Inflammatory macrophage treated with lipopolysaccharide for 4 hours (primary cell): Measurements from ENCODE around the gene SAG.
"Not testable (repeated sequence)": the region's sequence is repeated elsewhere in the genome, so short reads cannot be mapped to it uniquely, and the experiment has no call there.

Source experiments
- DNase-seq: peaks from one replicate; pipeline ENCODE4 v3.0.0-alpha.2; 2020

The SAG gene

DNA sequence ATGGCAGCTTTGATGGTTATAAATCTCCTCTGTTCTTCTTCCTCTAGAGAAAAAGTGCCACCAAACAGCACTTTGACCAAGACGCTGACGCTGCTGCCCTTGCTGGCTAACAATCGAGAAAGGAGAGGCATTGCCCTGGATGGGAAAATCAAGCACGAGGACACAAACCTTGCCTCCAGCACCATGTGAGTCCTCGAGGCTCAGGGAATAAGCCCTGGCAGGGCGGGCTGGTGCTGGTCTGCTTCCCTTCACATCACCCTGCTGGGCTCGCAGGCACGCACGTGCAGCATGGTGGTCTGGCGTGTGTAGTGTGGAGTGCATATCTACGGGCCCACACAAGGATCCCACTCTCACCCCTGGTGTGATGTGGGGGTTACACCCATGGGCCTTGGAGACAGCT lies 27.3 kb downstream of the SAG start:
- no peak for DNase-seq

DNA sequence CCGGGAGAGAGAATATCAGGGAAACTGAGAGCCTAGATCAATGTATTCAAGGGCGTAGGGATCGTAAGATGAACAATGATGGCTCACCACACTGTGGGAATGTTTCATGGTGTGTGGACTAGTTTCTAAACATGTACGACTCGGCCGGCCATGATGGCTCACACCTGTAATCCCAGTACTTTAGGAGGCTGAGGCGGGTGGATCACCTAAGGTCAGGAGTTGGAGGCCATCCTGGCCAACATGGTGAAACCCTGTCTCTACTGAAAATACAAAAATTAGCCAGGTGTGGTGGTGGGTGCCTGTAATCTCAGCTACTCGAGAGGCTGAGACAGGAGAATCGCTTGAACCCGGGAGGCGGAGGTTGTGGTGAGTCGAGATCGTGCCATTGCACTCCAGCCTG lies 28.5 kb downstream of the SAG start:
- DNase-seq, result not testable (repeated sequence)

DNA sequence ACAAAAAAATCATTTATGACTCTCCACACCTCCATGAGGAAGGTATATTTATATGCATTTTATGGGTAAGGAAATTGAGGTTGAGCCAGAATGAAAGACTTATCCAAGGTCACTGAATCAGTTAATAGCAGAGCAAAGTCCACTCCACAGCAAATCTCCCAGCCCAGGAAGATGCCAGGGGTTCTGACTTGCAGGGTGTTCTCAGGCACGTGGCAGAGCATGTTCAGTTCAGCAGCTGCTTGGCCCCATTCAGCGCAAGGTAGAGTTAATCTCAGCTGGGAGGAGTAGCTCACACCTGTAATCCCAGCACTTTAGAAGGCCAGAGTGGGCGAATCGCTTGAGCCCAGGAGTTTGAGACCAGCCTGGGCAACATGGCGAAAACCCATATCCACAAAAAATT lies 28.9 kb downstream of the SAG start:
- no peak for DNase-seq

GRCh38 chr2:233338046-233338445 lies 30.4 kb downstream of the SAG start:
- DNase-seq, result no peak

DNA sequence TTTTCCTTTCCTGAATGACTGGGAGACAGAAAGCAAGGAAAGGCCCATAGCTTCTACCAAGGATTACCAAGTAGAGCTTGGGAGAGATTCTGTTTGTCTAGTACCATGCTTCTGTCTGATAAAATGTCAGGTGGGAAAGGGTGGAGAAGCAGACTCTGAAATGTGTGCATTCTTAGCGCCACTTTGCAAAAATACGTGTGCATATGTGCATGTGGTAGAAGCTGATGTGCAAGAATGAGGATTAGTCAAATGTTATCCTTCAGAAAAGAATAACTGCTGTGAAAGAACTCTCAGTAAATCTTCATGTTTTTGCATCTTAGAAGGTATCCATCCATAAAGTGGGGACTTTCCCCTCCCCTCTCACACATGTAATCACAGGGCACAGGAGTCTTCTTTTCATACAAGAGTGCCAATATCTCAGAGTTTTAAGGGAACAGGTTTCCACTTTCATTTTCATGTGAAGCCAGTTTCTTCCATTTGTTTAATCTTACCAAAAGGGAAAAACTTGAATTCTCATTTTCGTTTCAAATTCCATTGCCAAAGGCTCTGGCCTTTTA lies 31.3 kb downstream of the SAG start:
- peak; percentile 39 for DNase-seq

DNA sequence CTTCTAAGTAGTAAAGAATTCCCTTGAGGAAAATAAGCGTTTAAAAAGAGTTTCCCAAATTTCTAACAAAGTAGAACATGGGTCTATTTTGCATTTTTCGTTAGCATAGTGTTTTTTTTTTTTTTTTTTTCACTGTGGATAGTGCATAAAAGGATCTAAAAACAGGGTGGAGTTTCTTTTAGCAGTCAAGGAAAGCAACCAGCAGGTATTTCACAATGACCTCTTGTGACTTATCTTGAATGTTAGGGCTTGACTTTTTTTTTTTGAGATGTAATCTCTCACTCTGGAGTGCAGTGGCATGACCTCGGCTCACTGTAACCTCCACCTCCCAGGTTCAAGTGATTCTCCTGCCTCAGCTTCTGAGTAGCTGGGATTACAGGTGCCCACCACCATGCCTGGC lies 31.8 kb downstream of the SAG start:
- peak; percentile 66 for DNase-seq

DNA sequence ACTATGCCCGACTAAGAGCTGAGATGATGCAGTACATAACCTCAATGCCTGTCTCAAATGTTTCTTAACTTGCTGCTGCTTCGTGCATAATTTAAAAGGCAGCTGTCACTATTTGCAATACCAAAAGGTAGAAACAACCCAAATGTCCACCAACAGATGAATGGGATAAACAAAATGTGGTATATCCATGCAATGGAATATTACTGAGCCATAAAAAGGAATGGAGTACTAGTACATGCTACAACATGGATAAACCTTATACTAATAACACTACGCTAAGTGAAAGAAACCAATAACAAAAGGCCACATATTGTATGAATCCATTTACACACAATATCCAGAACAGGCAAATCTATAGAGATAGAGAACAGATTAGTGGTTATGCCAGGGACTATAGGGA lies 33.7 kb downstream of the SAG start:
- DNase-seq, result no peak

GRCh38 chr2:233342301-233342700 lies 34.7 kb downstream of the SAG start:
- DNase-seq, result no peak

GRCh38 chr2:233343171-233343705 lies 35.6 kb downstream of the SAG start:
- DNase-seq, result no peak

DNA sequence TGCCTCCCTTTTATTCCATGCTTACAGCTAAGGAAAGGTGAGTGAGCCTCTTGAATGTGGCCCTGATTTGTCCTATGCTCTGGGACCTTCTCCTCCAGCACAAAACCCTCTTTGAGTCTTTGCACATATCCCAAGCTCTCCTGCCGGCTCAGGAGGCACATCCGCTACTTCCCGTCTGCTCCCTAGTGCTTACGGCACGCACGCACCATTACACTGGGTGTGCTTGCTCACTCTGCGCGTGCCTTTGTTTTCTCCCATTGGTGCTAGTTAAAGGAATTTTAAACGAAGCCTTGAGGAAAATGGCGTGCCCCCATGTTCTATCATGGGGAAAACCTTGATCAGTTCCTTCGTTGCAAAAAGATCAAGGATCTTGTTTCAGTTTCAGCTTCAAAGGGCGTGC lies 38.8 kb downstream of the SAG start:
- no peak for DNase-seq

- no peak for DNase-seq
These were observed 39.3 kb downstream of the SAG start for GRCh38 chr2:233346930-233347329.

GRCh38 chr2:233349005-233349998 lies 41.7 kb downstream of the SAG start:
- peak; percentile 44 for DNase-seq

- DNase-seq, result peak; percentile 37
These were observed 43.1 kb downstream of the SAG start for GRCh38 chr2:233350708-233351107.

GRCh38 chr2:233351423-233351822 lies 43.8 kb downstream of the SAG start:
- peak; percentile 61 for DNase-seq

GRCh38 chr2:233352141-233352842 lies 44.7 kb downstream of the SAG start:
- DNase-seq, result no peak

DNA sequence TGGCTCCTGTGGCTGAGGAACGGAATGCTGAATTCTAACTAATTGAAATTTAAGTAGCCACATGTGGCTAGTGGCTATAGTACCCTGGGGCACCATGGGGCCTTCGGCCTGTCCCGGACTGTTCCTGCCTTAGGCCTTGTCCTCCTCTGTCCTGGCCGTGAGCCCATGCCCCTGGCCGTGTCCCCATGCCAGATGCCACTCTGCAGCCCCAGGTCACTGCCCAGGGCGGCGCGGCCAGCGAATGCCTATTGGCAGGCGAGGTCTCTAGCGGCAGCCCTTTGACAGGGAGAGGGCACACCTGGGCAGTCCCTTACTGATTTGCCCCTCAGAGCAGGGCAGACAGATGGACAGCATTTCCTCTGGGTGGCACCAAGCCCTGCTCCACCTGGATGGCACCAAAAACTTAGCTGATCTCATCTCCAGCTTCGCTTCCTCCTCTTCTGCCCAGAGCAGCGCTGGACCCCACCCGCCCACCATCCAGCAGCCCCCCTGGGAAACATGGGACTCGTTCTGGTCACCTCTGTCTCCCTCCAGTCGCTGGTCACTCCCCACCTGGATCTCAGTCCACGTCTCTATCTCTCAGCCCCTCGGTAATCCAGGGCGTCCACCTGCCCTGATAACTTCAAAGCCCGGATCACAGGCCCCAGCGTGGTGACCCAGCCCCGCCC lies 45.6 kb downstream of the SAG start:
- DNase-seq, result no peak

DNA sequence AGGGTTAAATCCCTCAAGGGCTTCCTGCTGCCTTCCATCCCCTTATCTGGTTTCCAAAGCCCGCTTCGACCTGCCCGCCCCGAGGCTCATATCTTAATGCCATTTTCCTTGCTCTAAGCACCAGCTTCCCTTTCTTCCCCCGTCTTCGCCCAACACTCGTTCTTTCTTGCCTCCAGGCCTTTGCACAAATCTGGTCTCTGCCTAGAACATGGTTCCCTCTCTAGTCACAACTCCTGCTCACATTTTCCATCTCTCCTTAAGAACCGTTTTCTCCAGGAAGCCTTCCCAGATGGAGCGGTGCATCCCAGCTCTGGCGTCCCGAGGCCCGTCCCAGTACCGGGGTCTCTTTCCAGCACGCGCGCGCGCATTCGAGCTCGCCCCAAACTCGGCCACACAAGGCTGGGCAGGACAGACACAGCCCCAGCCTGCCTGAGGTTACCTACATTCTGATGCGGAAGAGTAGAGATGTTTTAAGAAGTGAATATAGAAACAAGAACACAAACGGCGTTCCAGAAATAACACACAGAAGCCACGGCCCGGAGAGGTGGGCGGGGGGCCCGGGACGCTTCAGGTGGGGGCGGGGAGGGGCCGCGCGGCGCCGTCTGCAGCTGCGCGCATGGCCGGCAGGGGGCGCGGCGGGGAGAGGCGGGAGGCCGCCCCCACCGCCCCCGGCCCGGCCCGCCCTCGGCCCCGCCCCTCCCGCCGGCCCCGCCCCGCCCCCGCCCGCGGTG lies 46.3 kb downstream of the SAG start, which contains the start of gene DGKD:
Gene DGKD, plus strand, starts transcription at position 726 of the 731 bp plus-strand sequence. CDS start 25 bp downstream, outside the sequence.
- peak; percentile 53 for DNase-seq

DNA sequence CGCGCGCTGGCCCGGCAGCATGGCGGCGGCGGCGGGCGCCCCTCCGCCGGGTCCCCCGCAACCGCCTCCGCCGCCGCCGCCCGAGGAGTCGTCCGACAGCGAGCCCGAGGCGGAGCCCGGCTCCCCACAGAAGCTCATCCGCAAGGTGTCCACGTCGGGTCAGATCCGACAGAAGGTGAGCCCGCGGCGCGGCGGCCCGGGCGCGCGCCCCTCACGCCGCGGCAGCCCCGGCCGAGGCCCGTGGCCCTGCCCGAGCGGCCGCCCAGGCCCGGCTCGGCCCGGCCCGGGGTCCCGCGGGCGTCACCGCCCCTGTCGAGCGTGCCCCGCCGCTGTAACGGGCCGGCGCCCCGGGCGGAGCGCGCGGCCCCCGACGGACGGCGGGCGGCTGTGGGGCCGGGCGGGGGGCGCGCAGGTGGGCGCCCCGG lies 46.9 kb downstream of the SAG start:
- no peak for DNase-seq

GRCh38 chr2:233354971-233355574 lies 47.5 kb downstream of the SAG start:
- DNase-seq, result peak; percentile 11

DNA sequence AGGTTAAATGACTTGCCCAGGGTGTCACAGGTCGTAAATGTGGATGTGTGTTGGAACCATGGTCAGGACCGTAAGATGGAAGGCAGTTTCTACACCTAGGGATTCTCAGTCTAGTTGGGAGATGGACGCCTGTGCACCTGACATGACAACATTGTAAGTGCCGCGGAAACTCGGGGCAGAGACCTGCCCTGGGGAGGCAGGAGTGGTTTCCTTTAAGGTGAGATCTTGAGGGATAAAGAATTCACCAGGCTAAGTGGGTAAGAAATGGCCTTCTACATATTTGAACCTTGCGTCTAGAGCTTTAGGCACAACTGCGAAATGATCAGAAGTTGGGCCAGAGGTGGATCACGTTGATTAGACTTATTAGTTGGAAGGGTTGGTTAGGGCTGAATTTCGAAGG lies 48.3 kb downstream of the SAG start:
- no peak for DNase-seq

DNA sequence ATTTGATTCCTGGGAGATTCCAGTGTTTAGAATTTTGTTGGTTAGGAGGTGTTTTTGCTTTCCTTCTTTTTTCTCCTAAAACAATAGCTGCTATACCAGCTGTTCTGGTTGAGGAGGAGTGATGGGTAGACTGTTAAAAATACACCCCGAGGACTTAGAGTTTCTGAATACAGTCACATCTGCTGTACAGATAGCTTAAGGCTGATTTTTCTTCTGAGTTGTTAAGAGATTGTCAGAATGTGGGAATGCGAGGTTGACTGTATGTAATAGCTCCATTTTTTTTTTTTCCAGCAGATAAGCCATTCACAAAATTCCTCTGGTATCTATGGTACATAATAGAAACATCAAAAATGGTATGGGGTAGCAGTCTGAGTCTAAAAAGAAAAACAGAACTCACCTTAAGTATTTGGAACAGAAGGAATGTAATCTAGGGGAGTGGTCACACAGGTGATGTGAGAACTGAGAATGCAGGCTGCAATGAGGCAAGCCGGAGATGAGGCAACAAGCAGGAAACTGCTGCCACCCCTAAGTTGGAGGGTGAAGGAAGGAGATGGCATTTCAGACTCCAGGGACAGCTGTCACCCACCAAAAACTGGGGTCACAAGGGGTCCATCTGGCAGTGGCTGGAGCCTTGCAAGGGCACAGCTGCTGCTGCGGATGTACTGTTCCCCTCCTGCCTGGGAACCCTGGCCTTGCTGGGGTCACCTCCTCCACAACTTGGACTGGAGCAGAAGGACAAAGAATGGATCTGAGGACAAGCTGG lies 49.1 kb downstream of the SAG start:
- no peak for DNase-seq
